Gastroesophageal sphincter (tissue), 4 donors: ENCODE data around the gene POLR2L. TPM values are rescaled to one million over a fixed set of nuclear protein-coding genes. Genes with fewer than 3 reads are reported as not detected.

Source experiments
- ATAC-seq: fragments of 150-250 bp; one replicate; pipeline ENCODE4 v1.9.1; 2016; ENCODE audit warnings: mild to moderate bottlenecking, moderate library complexity
- H3K27ac ChIP-seq, 4 donors: fragments of 200-600 bp; sonication (generic) in 3 of 4; 1 replicate in 3 of 4; 2 replicates in 1 of 4; pipeline ENCODE4 v1.5.1; 2016 to 2019
- H3K27me3 ChIP-seq: fragments of 200-600 bp; sonication (generic); one replicate; pipeline ENCODE4 v1.5.1; 2019
- H3K36me3 ChIP-seq, 2 donors: fragments of 200-600 bp; sonication (generic); one replicate each; pipeline ENCODE4 v1.5.1; 2019; ENCODE audit warnings: control low read depth in 1 of 2
- H3K4me1 ChIP-seq, 3 donors: fragments of 200-600 bp; sonication (generic); 1 replicate in 2 of 3; 2 replicates in 1 of 3; pipeline ENCODE4 v1.5.1; 2016 to 2019; ENCODE audit warnings: control low read depth in 2 of 3
- H3K4me3 ChIP-seq, 2 donors: fragments of 200-600 bp; sonication (generic); one replicate each; pipeline ENCODE4 v1.5.1; 2019; ENCODE audit warnings: mild to moderate bottlenecking in 1 of 2, moderate library complexity in 1 of 2
- H3K9me3 ChIP-seq, 3 donors: fragments of 200-600 bp; sonication (generic); one replicate each; pipeline ENCODE4 v1.5.1; 2017 to 2019; ENCODE audit warnings: control low read depth in 2 of 3
- EP300 ChIP-seq: sonication (generic); formaldehyde crosslinking; IDR thresholded peaks from one replicate; pipeline ENCODE4 v1.6.1; 2017; ENCODE audit warnings: antibody characterized with exemption, mild to moderate bottlenecking
- POLR2A ChIP-seq, 2 donors: fragments of 450-650 bp; IDR thresholded peaks; one replicate each; pipeline ENCODE4 v1.6.1; 2017; ENCODE audit warnings: antibody characterized with exemption in 2 of 2, mild to moderate bottlenecking in 2 of 2, moderate library complexity in 1 of 2
- POLR2AphosphoS5 ChIP-seq: sonication (generic); formaldehyde crosslinking; IDR thresholded peaks from one replicate; pipeline ENCODE4 v1.6.1; 2017; ENCODE audit warnings: antibody characterized with exemption
- WGBS, 2 donors: methylation state at CpG; one replicate each; pipeline ENCODE4 v1.1.5; 2018; ENCODE audit warnings: low coverage in 1 of 2; 5-methylcytosine and 5-hydroxymethylcytosine counted together
- total RNA-seq, 4 donors: library from RNA; depleted of rRNA; stranded (reverse); fragments of >200 nt; gene quantifications; one replicate each; pipeline ENCODE4 v1.1.0, GENCODE V29; 2016
- TF ChIP-seq, protein P1 (sequence below), 4 experiments: fragments of 200-600 bp in 2 of 4; fragments of 450-650 bp in 2 of 4; sonication (generic) in 1 of 4; IDR thresholded peaks; one replicate each; pipeline ENCODE4 v1.5.1; 2017 to 2019; ENCODE audit warnings: antibody characterized with exemption in 4 of 4, mild to moderate bottlenecking in 2 of 4, moderate library complexity in 2 of 4

Gene POLR2L
- total RNA-seq, 4 donors from 2014 or later = 65.5 to 86.0 (median 71.8) TPM

GRCh38 chr11:799641-800316 lies 42.5 kb downstream of the POLR2L start:
- Histone ChIP-seq H3K4me3 (no peak overlapping the region), H3K4me1 (peaks cover 0 to 65% (median 30%) of the 10 kb centered on the region in 3 donors), H3K36me3 (peaks cover 0 to 49% of the 10 kb centered on the region in 2 donors), H3K27me3 (no peaks in the 10 kb centered on the region), H3K27ac (no peak overlapping the region), H3K9me3 (no peaks in the 10 kb centered on the region)
- 94% methylated on average over 3 of the region's 32 CpGs; no CpG with 5 or more reads in 1 of the 2 donors for WGBS, 2 donors
- no peak for ATAC-seq
- TF ChIP-seq POLR2A (IDR thresholded peaks at IDR 0.05) = no peak
- no peak for TF ChIP-seq POLR2AphosphoS5
- no peak for TF ChIP-seq EP300
- TF ChIP-seq, protein P1, sequence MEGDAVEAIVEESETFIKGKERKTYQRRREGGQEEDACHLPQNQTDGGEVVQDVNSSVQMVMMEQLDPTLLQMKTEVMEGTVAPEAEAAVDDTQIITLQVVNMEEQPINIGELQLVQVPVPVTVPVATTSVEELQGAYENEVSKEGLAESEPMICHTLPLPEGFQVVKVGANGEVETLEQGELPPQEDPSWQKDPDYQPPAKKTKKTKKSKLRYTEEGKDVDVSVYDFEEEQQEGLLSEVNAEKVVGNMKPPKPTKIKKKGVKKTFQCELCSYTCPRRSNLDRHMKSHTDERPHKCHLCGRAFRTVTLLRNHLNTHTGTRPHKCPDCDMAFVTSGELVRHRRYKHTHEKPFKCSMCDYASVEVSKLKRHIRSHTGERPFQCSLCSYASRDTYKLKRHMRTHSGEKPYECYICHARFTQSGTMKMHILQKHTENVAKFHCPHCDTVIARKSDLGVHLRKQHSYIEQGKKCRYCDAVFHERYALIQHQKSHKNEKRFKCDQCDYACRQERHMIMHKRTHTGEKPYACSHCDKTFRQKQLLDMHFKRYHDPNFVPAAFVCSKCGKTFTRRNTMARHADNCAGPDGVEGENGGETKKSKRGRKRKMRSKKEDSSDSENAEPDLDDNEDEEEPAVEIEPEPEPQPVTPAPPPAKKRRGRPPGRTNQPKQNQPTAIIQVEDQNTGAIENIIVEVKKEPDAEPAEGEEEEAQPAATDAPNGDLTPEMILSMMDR (IDR thresholded peaks at IDR 0.05) = no peak

- Histone ChIP-seq H3K4me1 (peaks cover 0 to 63% (median 22%) of the 10 kb centered on the region in 3 donors), H3K27me3 (no peaks in the 10 kb centered on the region), H3K9me3 (no peaks in the 10 kb centered on the region), H3K27ac (peak within 1 kb of the TSS; percentile 20 to 94 (median 86)), H3K4me3 (peak within 1 kb of the TSS; percentile 44 to 81), H3K36me3 (peaks cover 0 to 57% of the 10 kb centered on the region in 2 donors)
- TF ChIP-seq POLR2AphosphoS5 (no peak), POLR2A (IDR thresholded peaks at IDR 0.05) (peak in 1 of 2 donors; percentile 13)
- TF ChIP-seq, protein P1 (IDR thresholded peaks at IDR 0.05) = peak in 3 of 4 experiments; percentile 87 to 91 (median 90)
- peak; percentile 77 for ATAC-seq
- WGBS, 2 donors = no CpG with 5 or more reads among the region's 69 CpGs
These were observed 44.1 kb downstream of the POLR2L start, which contains the start of gene SLC25A22 for GRCh38 chr11:798093-798713. Gene SLC25A22 (minus strand): TSS chr11:798281. CDS start chr11:795006, 3,275 bp downstream.

DNA sequence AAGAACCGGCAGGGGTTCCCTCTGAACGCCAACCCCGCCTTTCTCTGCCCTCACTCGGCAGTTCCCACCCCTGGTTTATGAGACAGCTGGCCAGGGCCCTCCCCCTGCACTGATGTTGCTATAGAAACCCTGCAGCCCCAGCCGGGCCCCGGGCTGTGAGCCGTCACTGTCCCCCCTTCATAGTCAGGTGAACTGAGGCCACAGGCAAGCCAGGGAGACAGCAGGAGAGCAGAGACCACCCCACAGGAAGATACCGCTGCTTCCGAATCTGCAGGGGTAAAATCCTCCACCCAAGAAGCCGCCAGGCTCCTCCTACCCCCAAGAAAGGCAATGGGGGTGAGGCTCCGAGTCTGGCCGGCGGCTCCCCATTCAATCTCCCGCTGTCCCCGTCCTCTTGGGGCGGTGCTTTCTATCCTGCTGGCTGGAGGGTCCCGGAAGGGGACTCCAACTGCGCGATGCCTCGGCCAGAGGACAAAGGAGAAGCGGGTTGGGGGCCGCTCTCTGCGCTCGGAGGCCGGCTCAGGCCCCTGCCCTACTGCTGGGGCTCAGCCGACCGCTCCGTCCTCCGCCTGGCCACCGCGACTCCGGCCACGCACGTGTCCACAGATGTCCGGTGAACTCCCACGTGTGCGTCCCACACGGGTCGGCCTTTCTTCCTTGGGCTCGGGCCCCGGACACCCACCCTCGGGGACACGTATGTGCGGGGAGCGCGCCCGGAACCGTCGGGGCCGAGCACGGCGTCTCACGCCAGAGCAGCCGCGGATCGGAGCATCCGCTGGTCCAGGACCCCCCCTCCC lies 44.8 kb downstream of the POLR2L start:
- Histone ChIP-seq H3K36me3 (peaks cover 0 to 57% of the 10 kb centered on the region in 2 donors), H3K4me3 (peak overlapping the region; percentile 44 to 81), H3K4me1 (peaks cover 0 to 58% (median 22%) of the 10 kb centered on the region in 3 donors), H3K27me3 (no peaks in the 10 kb centered on the region), H3K27ac (peak overlapping the region; percentile 20 to 94 (median 86)), H3K9me3 (no peaks in the 10 kb centered on the region)
- no peak for TF ChIP-seq EP300
- no peak for TF ChIP-seq POLR2A (IDR thresholded peaks at IDR 0.05)
- TF ChIP-seq POLR2AphosphoS5 = no peak
- TF ChIP-seq, protein P1 (IDR thresholded peaks at IDR 0.05) = no peak
- WGBS, 2 donors = 0% methylated on average over 1 of the region's 57 CpGs; no CpG with 5 or more reads in 1 of the 2 donors
- ATAC-seq = peak; percentile 51

DNA sequence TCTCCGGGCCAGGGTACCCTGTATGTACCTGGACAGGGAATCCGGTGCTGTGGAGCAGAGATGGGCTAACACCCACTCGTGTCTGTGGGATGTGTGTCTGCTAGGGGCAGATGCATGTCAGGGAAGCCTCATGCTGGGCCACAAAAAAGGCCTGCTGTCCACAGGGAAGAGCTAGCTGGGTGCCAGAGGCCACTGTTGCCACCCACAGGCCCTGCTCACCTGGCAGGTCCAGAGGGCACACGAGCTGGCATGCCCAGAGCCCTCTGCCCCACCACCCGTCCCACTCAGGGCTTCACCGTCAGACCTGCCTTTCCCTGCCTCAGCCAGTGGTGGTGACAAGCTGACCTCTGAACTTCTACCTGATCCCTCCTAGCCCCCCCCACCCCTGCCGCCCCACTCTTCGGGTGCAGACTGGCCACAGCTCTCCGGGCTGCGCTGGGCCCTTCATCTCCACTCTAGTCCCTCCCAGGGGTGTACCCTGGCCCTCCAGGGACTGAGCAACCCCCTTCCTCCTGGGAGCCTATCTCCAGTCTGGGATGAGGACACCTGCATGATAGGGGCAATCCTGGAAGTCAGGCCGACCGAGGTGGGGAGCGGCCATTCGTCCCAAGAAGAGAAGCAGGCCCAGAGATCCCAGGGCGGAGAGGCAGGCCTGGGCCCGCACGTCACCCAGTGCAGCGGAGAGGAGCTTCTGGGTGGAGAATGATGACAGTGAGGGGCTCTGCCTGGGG lies 45.6 kb downstream of the POLR2L start:
- no peak for TF ChIP-seq EP300
- TF ChIP-seq POLR2AphosphoS5 = no peak
- TF ChIP-seq, protein P1 (IDR thresholded peaks at IDR 0.05) = no peak
- no peak for TF ChIP-seq POLR2A (IDR thresholded peaks at IDR 0.05)
- peak; percentile 0 for ATAC-seq
- peak overlapping the region; percentile 20 to 94 (median 86) for H3K27ac ChIP-seq
- peaks cover 0 to 58% (median 22%) of the 10 kb centered on the region in 3 donors for H3K4me1 ChIP-seq
- no peaks in the 10 kb centered on the region for H3K27me3 ChIP-seq
- WGBS, 2 donors = 31% methylated on average over 3 of the region's 18 CpGs; no CpG with 5 or more reads in 1 of the 2 donors
- peak overlapping the region; percentile 44 to 81 for H3K4me3 ChIP-seq
- no peaks in the 10 kb centered on the region for H3K9me3 ChIP-seq
- peaks cover 0 to 57% of the 10 kb centered on the region in 2 donors for H3K36me3 ChIP-seq
